GM19455 (cell line): ENCODE results near the gene IL6ST.

Source experiments
- ATAC-seq: cut with Tn5 transposase; IDR thresholded peaks from one replicate; pipeline ENCODE4 v1.9.1; 2021; ENCODE audit not compliant: unreplicated experiment

Gene IL6ST

DNA sequence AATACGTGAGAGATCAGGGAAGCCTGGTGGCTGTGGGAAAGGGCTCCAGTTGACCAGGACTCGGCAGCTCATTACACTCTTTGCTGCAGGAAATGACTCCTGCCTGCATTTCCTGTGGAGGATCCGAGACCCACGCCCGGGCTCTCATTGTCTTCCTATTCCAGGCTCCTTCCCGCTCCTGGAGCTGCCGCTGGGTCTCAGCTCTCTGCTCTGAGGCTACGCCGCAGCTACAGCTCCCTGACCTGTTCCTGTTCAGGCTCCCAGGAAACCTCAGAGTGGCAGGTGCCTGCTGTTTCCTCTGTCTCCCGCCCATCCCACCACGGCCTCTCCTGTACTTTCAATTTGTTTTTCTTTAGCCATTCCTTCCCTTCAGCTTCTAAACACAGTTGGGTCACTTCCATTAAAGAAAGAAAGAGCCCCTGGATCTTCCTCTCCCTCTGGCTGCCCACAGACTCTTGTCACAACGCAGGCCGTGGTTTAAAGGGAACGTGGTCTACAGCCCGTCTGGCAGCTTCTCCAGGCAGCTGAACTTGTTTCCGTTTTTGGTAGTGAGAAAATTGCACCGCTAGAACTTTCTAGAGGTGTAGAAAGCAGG lies 71.5 kb downstream of the IL6ST start:
- ATAC-seq, result no peak

- no peak for ATAC-seq
Measured at GRCh38 chr5:55921617-55922016, 73.1 kb downstream of the IL6ST start.

GRCh38 chr5:55920784-55921183 lies 74.0 kb downstream of the IL6ST start:
- ATAC-seq, result no peak

DNA sequence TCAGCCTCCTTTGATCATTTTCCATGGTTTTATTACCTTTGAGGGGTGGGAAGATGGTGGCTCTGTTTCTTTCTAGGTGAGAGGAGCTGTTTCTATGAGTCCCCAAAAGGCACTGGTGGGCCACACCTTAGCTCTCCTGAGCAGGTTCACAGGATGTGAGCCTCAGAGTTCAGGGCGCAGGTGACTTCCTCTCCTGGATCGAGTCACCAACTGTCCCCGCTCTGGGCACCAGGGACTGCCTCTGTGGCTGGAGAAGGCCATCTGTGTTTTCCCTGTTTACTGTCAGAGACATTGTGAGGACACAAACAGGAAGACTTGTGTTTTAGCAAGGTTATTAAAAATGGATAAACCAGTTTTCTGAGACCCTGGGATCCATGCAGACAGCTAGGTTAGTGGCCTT lies 75.1 kb downstream of the IL6ST start:
- no peak for ATAC-seq

DNA sequence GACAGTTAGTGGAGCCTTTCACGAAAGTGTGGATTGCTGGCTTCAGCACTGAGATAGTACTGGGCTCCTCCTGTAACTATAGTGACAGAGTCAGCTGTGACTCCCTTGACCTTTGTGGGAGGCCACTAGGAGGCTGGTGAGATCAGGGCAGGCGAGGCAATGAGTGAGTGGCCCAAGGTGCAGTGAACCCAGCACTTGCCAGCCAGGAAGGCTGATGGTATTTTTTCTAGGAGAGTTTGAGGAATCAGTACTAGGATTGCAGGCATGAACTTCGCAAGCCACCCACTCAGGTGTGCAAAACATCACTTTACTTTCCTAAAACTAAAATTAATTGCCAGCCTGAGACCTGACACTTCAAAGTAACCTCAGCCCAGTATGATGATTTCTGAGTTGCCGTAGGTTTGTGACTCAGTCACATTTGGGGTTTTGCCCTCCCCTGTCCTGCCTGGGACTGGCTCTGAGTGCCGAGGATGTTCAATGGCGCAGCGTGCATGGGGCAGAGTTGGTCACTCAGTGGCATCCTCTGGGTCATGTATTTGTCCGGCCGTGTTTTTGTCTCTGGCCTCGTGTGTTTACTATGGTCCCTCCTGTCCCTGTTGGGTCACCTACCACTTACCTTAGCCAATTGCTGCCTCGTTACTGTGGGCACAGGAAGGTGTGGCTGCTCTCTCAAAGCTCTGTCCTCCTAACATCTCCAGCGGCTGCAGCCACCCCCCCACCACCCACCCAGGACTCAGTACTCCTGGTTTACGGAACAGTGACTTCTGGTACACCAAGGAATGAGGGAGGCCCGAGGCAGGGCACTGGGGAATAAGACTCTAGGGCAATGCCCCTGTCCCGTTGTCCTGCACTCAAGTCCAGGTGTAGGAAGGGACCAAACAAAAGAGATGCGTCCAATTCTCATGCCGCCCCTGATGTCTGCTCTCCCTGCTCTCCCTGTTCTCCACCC lies 76.4 kb downstream of the IL6ST start:
- no peak for ATAC-seq

- no peak for ATAC-seq
Measured at GRCh38 chr5:55917402-55918086, 77.2 kb downstream of the IL6ST start.

DNA sequence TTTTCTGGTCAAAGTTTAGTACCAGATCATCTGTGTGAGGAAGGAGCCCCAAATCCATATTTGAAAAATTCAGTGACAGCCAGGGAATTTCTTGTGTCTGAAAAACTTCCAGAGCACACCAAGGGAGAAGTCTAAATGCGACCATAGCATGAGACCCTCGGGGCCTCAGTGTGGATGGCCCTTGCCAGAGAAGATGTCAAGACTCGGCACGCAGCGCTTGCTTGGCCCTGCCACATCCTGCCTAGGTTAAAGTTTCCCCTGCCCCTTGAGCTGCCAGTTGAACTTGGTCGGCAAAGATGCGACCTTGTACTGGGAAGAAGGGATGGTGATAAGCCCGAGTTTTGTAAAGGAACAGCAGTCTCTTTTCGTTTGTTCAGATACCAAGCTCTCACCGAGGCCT lies 77.8 kb downstream of the IL6ST start:
- ATAC-seq, result no peak

DNA sequence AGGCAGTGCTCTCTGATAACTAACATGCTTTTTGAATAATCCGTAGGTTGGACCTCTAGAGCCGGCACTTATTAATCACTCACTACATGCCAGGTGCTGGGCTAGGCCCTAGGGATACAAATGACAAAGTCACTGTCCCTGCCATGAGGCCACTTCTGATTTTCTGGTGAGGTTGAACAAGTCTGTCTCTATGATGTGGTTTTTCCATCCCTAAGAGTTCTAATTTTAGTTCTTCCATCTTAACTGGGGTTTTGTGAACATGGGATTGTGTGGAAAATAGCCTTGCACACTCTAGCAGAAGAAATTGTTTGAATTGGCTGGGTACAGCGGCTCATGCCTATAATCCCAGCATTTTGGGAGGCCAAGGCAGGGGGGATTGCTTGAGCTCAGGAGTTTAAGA lies 79.0 kb downstream of the IL6ST start:
- no peak for ATAC-seq

DNA sequence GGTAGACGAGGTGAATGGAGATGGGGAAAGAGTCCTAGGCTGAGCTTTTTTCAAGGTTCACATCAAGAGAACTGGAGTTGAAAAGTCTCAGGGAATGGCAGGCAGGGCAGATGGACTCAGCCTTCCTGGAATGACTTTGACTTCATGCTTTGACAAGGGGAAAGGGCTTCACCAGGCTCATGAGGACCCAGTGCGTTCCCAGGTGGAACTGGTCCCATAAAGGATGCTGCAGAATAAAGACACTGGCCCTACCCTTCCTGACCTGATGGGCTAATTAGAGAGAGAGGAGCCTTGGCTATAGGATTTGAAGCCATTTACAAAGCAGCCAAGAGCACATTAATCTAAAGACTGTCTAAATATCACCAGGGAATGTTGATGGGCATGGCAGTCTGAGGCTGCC lies 79.8 kb downstream of the IL6ST start:
- ATAC-seq, result no peak

DNA sequence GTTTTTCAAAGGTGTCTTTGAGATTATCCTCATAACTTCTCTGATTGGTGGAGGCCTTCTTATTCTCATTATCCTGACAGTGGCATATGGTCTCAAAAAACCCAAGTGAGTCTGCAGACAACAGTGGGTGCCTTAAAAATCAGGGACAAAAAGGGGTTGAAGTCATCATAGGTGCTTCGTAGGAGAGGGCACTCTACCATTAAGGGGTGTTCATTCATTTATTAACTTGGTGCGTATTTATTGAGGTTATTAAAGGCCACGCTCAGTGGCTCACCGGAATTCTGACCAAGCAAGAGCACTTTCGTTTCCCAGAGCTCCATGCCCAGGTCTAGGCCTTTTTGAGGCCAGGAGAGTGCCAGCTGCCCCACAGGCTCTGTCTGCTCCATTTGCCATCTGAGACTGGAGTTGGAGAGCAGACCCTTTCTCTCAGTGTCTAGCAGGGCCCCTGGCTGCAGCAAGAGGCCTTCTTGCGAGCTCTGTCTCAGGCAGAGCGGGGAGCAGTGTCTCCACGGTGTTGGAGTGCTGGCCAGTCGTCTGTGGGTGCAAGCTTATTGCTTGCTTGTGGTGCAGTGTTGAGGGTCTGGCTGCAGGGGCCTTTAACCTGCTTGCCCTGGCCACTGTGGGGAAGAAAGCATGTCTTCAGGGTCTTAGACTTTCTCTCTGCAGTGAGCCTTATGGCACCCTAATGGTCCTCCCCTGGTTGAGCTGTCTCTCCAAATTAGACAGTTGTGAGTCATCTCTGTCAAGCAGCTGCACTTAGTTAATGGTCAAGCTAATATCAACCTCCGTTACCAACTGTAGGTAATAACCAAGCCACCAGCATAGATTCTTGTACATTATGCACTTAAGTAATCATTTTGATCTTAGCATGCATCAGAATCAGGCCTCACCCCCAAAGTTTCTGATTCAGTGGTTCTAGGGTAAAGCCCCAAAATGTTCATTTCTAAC lies 81.0 kb downstream of the IL6ST start:
- ATAC-seq, result peak; percentile 78

GRCh38 chr5:55911784-55912653 lies 82.7 kb downstream of the IL6ST start:
- ATAC-seq, result no peak

GRCh38 chr5:55908804-55909203 lies 86.0 kb downstream of the IL6ST start:
- no peak for ATAC-seq

DNA sequence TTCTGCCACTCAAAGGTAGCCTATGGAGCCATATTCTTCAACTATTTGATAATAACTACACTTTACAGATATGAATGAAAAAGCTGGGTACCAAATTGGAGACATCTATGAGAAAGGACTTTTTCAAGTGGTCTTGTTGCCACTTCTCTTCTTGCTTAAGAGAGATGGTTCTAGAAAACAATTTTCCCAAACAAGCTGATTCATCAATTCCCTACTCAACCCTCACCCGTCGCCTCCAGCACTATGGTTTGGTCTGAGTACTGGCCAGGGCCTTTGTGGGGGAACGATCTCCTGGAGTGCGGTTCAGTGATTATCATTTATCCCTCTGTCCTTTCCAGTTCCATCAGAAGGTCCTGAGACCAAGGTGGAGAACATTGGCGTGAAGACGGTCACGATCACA lies 86.8 kb downstream of the IL6ST start:
- no peak for ATAC-seq

GRCh38 chr5:55905251-55905650 lies 89.5 kb downstream of the IL6ST start:
- ATAC-seq, result no peak

- no peak for ATAC-seq
Measured at GRCh38 chr5:55904152-55904551, 90.6 kb downstream of the IL6ST start.

DNA sequence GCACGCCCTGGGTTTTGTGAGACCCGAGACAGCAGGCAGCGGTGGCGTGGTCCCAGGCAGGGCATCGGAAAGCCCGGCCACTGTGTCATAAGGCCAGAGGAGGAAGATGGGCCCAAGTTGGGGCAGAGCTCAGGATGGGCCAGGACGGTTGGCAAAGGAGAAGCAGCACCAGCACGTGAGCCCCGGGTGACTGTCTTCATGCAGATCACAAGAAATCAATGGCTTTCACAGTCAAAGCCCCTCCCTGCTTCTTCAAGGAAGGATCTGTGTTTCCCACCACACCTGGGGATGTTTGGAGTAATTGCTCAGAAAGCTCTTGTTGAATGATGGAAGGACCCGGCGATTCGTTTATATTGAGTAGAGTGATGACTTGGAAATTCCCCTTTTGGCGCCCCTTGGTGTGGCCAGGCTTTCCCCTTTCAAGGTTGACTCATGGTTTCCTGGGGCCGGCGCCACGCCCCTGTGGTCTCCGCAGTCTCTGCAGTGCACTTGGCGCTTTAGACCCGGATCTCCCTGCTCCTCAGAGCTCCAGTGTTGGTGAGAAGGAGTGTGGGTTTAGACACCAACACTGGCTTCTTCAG lies 91.6 kb downstream of the IL6ST start:
- peak; percentile 86 for ATAC-seq

DNA sequence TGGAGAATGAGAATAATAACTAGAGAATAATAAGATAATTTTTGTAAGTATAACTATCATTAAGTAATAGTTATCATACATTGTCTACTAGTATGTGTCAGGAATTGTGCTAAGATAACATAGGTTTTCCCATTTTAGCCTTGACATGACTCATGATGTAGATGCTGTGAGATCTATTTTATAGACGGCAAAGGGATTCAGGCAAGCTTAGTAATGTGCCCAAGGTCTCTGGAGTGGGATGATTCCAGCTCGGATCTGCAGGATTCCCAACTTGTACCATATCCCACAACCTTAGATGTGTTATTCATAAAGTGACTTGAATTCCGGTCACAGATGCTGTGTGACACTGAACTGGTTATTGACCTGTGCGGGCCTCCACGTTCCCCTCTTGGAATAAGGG lies 92.1 kb downstream of the IL6ST start:
- no peak for ATAC-seq

DNA sequence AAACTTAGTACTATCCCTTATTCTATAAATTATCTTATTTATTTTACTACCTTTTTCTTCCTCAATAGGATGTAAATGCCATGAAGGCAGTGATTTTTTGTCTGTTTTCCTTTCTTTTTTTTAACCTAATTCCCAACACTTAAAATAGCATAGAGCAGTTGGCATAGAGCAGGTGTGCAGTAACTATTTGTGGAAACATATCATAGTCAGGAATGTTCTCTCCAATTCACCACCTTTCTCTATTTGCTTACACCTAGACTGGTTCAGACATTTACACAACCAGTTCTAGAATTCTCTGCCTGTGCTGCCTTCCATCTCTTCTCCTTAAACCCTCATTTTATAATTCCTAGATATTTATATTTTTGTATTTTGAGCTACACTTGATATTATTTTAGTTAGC lies 94.0 kb downstream of the IL6ST start:
- no peak for ATAC-seq

DNA sequence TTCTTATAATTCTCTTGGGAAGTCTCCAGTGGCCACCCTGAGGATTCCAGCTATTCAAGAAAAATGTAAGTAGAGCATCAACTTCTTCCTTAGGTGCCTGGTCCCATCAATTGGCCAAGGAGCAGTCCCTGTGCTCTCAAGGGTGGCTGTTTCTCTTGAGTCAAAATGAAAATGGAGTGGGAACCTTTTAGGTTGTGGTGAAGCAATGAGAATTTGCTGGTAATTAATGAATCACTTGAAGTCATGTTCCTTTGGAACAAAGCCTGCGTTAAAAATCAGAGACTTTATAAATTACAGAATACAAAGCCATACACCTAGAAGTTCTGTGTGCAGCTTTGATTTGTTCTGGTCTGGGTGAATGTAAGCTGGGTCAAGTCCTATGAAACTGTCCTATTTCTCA lies 94.7 kb downstream of the IL6ST start:
- ATAC-seq, result no peak

DNA sequence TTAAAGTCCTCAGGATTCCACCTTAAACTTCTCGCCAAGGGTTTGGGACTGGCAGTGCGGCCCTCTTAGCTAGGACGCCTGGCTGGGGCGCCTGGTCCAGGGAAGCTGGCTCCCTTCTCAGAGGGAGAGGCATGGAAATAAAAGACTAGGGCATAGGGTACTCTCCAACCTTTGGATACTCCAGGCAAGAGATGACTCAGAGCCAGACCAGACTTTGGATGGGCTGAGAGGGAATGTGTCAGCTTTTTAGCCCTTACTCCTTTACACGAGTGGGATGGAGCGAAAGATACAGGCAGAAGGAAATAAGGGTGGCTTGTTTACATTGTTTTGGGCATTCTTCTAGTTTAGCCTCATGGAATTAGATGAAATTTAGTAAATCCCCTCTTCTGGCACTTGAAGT lies 95.4 kb downstream of the IL6ST start:
- ATAC-seq, result no peak
